Dermis microvascular lymphatic vessel endothelial cell (primary cell): Measurements from ENCODE around the gene B3GALT5. TPM values are rescaled to one million over a fixed set of nuclear protein-coding genes. Genes with fewer than 3 reads are reported as not detected.

Source experiments
- DNase-seq, 2 donors: peaks; one replicate each; pipeline versions ENCODE4 v3.0.0 to v3.0.0-alpha.2; 2010; ENCODE audit warnings: low read depth in 2 of 2
- total RNA-seq: library from RNA; depleted of rRNA; stranded (reverse); fragments of >200 nt; gene quantifications from 2 replicates; pipeline ENCODE4 v1.2.1, GENCODE V29; 2014

Gene B3GALT5
- total RNA-seq, 1 donor from 2014 or later: not detected

- DNase-seq: no peak
Observed at GRCh38 chr21:39604951-39605350, 7.8 kb upstream of the B3GALT5 start.

DNA sequence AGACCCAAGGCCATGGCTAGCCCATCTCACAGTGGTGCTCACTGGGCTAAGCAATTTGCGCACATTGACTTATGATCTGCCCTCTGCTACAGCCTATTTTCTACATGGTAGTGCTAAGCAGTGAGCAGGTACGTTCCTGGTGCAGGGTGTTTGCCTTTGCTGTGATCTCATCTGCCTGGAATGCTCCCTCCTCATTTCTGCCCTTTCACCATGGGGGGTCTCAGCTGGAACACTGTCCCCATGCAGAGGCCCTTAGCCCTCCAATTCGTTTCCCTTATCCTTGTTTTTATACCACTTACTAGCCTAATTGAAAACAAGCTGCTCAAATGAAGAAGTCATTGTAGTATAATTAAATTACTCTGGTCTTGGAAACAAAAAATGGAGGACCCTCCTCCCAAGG is 2.0 kb upstream of the B3GALT5 start:
- no peak for DNase-seq

DNA sequence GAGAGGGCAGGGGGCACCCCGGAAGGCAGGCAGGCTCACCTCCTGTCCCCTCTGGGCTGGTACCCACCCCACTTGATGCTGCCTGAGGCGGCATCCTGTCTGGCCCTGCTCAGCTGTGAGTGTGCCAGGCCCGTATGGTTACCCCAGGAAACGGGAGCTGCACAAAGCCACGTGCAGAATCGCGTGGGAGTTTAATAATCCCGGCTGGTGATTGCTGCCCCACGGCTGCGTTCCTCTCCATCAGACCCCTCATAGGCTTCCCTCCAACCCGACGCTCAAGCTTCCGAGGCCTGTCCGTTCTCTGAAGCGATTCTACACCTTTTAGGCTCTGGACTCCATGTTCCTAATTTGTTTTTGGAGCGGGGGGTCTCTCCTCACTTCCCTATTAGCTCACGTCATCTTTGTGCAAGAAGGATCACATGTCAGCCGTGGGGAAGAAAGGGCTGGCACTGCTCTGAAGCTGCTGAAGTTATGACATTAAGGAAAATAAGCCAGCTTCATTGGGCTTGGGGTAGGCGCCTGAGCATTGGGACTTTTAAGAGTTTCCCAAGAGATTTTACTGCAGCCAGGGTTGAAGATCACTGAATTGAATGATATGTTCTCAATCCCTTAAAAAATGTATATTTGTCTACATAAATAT is 1.1 kb upstream of the B3GALT5 start:
- DNase-seq: no peak

GRCh38 chr21:39613041-39613934 is 548 bp downstream of the B3GALT5 start:
- DNase-seq: no peak

- DNase-seq: no peak
Observed at GRCh38 chr21:39616211-39616772, 3.6 kb downstream of the B3GALT5 start.

- DNase-seq: no peak
Observed at GRCh38 chr21:39620856-39621255, 8.1 kb downstream of the B3GALT5 start.

DNA sequence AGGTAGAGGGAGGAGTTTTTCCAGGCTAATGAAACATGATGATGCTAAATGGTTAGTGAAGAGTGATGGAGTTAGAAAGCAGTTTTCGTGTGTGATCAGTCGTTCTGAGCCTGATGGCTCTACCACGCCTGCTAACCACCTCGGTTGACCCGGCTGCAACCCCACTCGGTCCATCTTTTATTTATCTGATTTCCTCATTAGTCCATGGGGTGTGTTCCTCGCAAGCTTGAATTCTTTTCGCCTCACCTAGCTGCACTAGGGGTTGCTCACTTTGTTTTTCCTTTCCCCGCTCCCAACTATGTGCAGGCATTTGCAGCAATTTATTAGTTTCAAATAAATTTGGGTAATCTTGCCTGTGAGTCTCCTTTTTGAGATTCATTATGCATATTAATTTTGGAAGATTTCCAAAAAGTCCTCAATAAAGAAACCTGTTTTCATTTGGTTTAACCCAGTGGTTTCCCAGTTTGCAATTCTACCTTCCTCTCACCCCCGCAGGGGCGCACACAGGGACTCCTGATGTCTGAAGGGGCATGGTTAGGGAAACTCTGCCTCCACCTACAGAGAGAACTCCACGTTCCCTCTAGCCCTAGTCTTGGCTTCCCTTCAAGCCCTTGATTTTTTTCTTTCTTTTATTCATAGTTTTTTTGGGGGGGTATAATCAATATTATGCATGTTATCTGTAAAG is 12.6 kb downstream of the B3GALT5 start:
- no peak for DNase-seq

DNA sequence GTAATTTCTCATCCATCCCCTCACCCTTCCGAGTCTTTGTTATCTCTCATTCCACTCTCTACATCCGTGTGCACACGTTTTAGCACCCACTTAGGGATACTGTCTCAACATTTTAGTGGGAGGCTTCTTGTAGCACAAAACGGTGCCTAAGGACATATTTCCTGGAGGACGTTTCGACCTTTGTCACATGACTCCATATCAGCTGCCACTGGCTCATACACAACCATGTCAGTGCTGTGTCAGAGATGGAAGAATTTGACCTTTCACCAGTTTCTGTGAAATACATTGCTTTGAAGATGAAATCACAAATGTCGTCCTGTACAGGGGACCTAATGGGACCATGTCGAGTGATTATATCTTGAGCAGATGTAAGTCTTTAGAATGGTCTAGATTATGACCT is 15.6 kb downstream of the B3GALT5 start:
- DNase-seq: no peak

GRCh38 chr21:39630191-39630591 is 17.5 kb downstream of the B3GALT5 start:
- DNase-seq: no peak

DNA sequence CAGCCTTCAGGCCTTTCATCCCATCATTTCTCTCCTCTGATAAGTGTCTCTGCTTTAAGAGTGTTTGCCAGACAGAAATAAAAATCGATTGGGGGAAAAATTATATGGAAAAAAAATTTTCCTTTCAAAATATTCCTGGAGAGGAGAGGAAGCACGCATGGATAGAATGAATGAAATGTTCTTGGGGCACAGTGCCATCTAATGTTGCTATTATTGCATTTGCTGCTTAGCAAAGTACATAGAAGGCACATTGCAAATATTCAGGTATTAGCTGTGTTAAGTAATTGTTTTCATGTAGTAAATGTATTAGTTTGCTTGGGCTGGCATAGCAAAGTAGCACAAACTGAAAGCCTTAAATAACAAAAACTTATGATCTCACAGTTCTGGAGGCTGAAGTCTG is 18.1 kb downstream of the B3GALT5 start:
- DNase-seq: no peak

- no peak for DNase-seq
Observed at GRCh38 chr21:39631842-39632562, 19.3 kb downstream of the B3GALT5 start.

- DNase-seq: no peak
Observed at GRCh38 chr21:39632796-39633442, 20.2 kb downstream of the B3GALT5 start.

- DNase-seq: no peak
Observed at GRCh38 chr21:39633770-39634181, 21.0 kb downstream of the B3GALT5 start.

DNA sequence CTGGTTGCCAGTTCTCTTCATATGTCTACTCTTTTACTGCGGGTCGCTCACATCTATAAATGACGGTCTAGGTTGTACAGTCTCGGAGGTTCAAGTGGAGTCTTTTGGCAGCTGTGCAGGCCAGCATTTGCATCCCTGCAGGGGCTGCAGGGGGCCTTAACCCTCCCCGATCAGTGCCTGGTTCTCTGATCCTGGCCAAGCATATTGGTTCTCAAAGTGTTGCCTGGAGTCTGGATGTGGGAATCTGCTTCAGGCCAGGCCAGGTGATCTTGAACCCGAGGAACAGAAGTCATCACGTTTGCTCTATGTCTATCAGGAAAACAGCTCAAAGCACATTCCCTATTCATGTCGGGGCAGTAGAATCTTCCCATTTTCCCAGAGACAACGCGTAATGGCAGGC is 21.8 kb downstream of the B3GALT5 start:
- no peak for DNase-seq

GRCh38 chr21:39637197-39637970 is 24.6 kb downstream of the B3GALT5 start:
- DNase-seq: no peak

DNA sequence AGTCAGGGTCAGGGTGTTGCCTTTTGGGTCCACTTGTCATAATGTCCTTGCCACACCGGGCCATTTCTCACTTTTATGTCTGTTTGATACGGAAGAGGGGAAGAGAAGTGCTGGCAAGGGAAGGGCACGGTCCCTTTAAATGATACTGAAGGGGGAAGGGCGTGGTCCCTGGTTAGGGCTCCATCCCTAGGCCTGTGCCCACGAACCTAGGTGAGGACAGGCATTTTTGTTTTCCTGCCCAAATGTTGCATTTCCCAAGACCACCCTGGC is 25.2 kb downstream of the B3GALT5 start:
- no peak for DNase-seq

GRCh38 chr21:39638281-39638680 is 25.5 kb downstream of the B3GALT5 start:
- no peak for DNase-seq

DNA sequence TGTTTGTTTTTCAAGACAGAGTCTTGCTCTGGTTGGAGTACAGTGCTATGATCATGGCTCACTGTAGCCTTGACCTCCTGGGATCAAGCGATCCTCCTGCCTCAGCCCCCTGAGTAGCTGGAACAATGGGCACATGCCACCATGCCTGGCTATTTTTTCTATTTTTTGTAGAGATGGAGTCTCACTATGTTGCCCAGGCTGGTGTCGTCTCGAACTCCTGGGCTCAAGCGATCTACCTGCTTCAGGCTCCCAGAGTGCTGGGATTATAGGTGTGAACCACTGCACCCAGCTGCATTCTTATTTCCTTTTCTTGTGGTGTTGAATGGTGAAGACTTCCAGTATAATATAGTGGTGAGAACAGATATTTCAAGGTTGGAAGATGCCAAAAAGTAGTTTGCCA is 28.0 kb downstream of the B3GALT5 start:
- DNase-seq: no peak

DNA sequence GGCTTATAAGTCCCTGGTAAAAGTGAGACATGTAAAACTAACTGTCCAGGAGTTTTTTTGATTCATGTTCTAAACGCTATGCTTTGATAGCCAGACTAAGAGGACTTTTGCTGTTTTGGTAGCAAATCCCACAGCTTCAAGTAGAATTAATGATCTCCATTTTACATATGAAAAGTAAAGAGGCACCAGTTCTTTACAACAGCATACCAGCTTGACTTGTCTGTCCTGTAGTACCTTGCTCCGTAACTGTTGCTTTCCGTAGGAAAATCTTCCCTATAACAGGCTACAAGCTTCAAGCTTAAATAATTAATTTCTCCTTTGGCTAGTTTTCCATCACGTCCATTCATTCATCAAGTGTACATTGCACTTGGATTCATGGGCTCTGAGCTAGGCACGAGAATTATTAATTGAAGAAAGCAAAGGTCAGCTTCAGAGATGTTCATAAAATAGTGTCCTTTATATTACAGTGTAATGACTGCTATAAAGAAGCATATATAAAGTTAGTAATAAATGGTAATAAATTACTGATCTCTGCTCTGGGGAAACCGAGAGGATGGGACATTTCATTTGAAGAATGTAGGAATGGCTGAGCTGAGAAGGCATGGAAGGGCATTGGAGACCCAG is 29.2 kb downstream of the B3GALT5 start:
- no peak for DNase-seq

DNA sequence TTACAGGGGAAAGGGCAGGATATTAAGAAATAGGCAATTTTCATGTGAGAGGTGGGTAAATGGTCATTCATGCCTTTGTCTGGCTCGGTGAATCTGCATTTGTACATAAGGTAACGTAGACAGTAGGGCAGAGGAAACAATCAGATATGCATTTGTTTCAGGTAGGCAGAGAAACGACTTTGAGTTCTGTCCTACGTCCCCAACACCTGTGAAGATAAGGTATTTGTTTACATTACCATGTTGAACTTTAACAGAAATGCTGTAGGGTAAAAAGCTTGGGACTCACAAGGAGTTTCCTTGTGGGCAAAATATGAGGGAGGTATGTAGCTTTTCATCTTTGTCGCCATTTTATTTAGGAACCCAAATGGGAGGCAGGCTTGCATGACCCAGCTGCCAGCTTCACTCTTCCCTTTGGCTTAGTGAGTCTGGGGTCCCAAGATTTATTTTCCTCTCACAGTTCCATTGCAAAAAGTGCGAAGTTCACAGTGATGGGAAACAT is 31.4 kb downstream of the B3GALT5 start:
- no peak for DNase-seq
